ENCODE results near the gene EP300. TPM values are rescaled to one million over a fixed set of nuclear protein-coding genes. Genes with fewer than 3 reads are reported as not detected.

Gene EP300
- total RNA-seq, 1 experiment from 2014 or later = 17.8 TPM

DNA sequence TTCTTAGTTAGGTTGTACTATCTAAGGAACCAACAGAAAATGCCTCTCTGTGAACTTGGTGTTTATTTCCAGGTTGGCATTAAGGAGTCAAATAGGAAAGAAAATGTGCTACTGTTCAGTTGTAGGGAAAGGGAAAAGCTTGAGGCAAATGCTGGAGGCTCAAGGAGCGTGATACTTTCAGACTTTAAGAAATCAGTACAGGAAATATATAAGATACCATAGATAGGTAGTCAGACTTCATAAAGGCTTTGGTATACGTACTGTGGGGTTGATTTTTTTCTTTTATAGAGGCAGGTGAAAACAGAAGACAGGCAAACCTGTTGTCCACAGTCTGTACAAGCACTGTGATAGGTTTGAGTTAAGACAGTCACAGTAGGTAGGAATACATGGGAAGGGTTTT is 30.8 kb downstream of the EP300 start:
- Histone ChIP-seq H4K20me1 (ENCODE audit: low read length) (no peaks in the 10 kb centered on the region), H3F3A (ENCODE audit: low read length, unreplicated experiment) (no peaks in the 10 kb centered on the region), H2AFZ (ENCODE audit: low read length) (no peak overlapping the region), H3K79me2 (ENCODE audit: low read length) (peaks cover 33% of the 10 kb centered on the region), H3K27me3 (ENCODE audit: low read length) (no peaks in the 10 kb centered on the region), H3K9ac (ENCODE audit: low read length) (no peak overlapping the region), H3K4me1 (ENCODE audit: insufficient read depth, low read length) (no peaks in the 10 kb centered on the region), H3K36me3 (ENCODE audit: low read depth, low read length) (peaks cover 21% of the 10 kb centered on the region), H3K27ac (ENCODE audit: low read length) (no peak overlapping the region), H3K4me2 (ENCODE audit: low read length) (no peak overlapping the region), H3K9me2 (replicated peaks; ENCODE audit: low read length) (no peaks in the 10 kb centered on the region), H3K9me3 (ENCODE audit: low read length) (no peaks in the 10 kb centered on the region), H3K4me3 (ENCODE audit: low read length) (no peak overlapping the region)
- DNase-seq (no peak), ATAC-seq (no peak)
- BruUV-seq (replicated peaks) = no TSS peak
- CTCF ChIA-PET = no interaction called here
- POLR2A ChIA-PET (ENCODE audit: unreplicated experiment) = interaction anchor here (0.7 kb wide), 1 partner anchor 200 kb away, joined by 3 read pairs; no protein-coding TSS in a partner anchor
- TF ChIP-seq EZH2phosphoT487 (IDR thresholded peaks at IDR 0.05; ENCODE audit: borderline replicate concordance, low read length) = no peak
- TF ChIP-seq, protein P1, sequence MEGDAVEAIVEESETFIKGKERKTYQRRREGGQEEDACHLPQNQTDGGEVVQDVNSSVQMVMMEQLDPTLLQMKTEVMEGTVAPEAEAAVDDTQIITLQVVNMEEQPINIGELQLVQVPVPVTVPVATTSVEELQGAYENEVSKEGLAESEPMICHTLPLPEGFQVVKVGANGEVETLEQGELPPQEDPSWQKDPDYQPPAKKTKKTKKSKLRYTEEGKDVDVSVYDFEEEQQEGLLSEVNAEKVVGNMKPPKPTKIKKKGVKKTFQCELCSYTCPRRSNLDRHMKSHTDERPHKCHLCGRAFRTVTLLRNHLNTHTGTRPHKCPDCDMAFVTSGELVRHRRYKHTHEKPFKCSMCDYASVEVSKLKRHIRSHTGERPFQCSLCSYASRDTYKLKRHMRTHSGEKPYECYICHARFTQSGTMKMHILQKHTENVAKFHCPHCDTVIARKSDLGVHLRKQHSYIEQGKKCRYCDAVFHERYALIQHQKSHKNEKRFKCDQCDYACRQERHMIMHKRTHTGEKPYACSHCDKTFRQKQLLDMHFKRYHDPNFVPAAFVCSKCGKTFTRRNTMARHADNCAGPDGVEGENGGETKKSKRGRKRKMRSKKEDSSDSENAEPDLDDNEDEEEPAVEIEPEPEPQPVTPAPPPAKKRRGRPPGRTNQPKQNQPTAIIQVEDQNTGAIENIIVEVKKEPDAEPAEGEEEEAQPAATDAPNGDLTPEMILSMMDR (conservative IDR thresholded peaks at IDR 0.05; ENCODE audit: low read depth, low read length) = no peak
- TF ChIP-seq EZH2 (IDR thresholded peaks at IDR 0.05; ENCODE audit: low read length, unreplicated experiment) = no peak
- intact Hi-C loops (cut with micrococcal nuclease) = no loop called here

- Histone ChIP-seq H2AFZ (ENCODE audit: low read length) (no peak overlapping the region), H3K4me2 (ENCODE audit: low read length) (no peak overlapping the region), H3F3A (ENCODE audit: low read length, unreplicated experiment) (no peaks in the 10 kb centered on the region), H3K4me3 (ENCODE audit: low read length) (no peak overlapping the region), H3K36me3 (ENCODE audit: low read depth, low read length) (peaks cover 21% of the 10 kb centered on the region), H3K27ac (ENCODE audit: low read length) (no peak overlapping the region), H3K9me2 (replicated peaks; ENCODE audit: low read length) (no peaks in the 10 kb centered on the region), H3K4me1 (ENCODE audit: insufficient read depth, low read length) (no peaks in the 10 kb centered on the region), H3K9ac (ENCODE audit: low read length) (no peak overlapping the region), H3K79me2 (ENCODE audit: low read length) (peaks cover 32% of the 10 kb centered on the region), H3K9me3 (ENCODE audit: low read length) (no peaks in the 10 kb centered on the region), H3K27me3 (ENCODE audit: low read length) (no peaks in the 10 kb centered on the region), H4K20me1 (ENCODE audit: low read length) (no peaks in the 10 kb centered on the region)
- TF ChIP-seq EZH2phosphoT487 (IDR thresholded peaks at IDR 0.05; ENCODE audit: borderline replicate concordance, low read length) = no peak
- TF ChIP-seq, protein P1 (conservative IDR thresholded peaks at IDR 0.05; ENCODE audit: low read depth, low read length) = no peak
- no peak for TF ChIP-seq EZH2 (IDR thresholded peaks at IDR 0.05; ENCODE audit: low read length, unreplicated experiment)
- no TSS peak for BruUV-seq (replicated peaks)
- no peak for ATAC-seq
- POLR2A ChIA-PET (ENCODE audit: unreplicated experiment) = no interaction called here
- intact Hi-C loops (cut with micrococcal nuclease) = no loop called here
- CTCF ChIA-PET = no interaction called here
- DNase-seq = no peak
These were observed 31.7 kb downstream of the EP300 start for GRCh38 chr22:41124086-41124485.

- Histone ChIP-seq H2AFZ (ENCODE audit: low read length) (no peak overlapping the region), H3K27me3 (ENCODE audit: low read length) (no peaks in the 10 kb centered on the region), H3K4me3 (ENCODE audit: low read length) (no peak overlapping the region), H3K4me2 (ENCODE audit: low read length) (no peak overlapping the region), H3K27ac (ENCODE audit: low read length) (no peak overlapping the region), H3F3A (ENCODE audit: low read length, unreplicated experiment) (no peaks in the 10 kb centered on the region), H4K20me1 (ENCODE audit: low read length) (no peaks in the 10 kb centered on the region), H3K36me3 (ENCODE audit: low read depth, low read length) (peaks cover 43% of the 10 kb centered on the region), H3K9ac (ENCODE audit: low read length) (no peak overlapping the region), H3K79me2 (ENCODE audit: low read length) (peaks cover 15% of the 10 kb centered on the region; the same call in 1 of the 2 replicates), H3K9me2 (replicated peaks; ENCODE audit: low read length) (no peaks in the 10 kb centered on the region), H3K4me1 (ENCODE audit: insufficient read depth, low read length) (no peaks in the 10 kb centered on the region), H3K9me3 (ENCODE audit: low read length) (no peaks in the 10 kb centered on the region)
- ChIA-PET POLR2A (ENCODE audit: unreplicated experiment) (no interaction called here), CTCF (no interaction called here)
- ATAC-seq = no peak
- intact Hi-C loops (cut with micrococcal nuclease) = no loop called here
- TF ChIP-seq, protein P1 (conservative IDR thresholded peaks at IDR 0.05; ENCODE audit: low read depth, low read length) = no peak
- no peak for TF ChIP-seq EZH2 (IDR thresholded peaks at IDR 0.05; ENCODE audit: low read length, unreplicated experiment)
- TF ChIP-seq EZH2phosphoT487 (IDR thresholded peaks at IDR 0.05; ENCODE audit: borderline replicate concordance, low read length) = no peak
- BruUV-seq (replicated peaks) = no TSS peak
- no peak for DNase-seq
These were observed 35.1 kb downstream of the EP300 start for GRCh38 chr22:41127451-41127850.
